Transverse colon (tissue), 3 donors: ENCODE data around the gene TMEM19.

Experiments
- CTCF ChIP-seq, 5 experiments: fragments of 200-600 bp in 3 of 5; fragments of 450-650 bp in 2 of 5; sonication (generic) in 3 of 5; IDR thresholded peaks; 1 replicate in 2 of 5; 2 replicates in 3 of 5; pipeline ENCODE4 v1.5.1; 2016 to 2017; ENCODE audit warnings: antibody characterized with exemption in 5 of 5, inconsistent platforms in 3 of 5, mild to moderate bottlenecking in 2 of 5, moderate library complexity in 1 of 5
- EP300 ChIP-seq: sonication (generic); formaldehyde crosslinking; IDR thresholded peaks from one replicate; pipeline ENCODE4 v1.6.1; 2017; ENCODE audit warnings: antibody characterized with exemption, low read depth
- POLR2A ChIP-seq: fragments of 450-650 bp; IDR thresholded peaks from one replicate; pipeline ENCODE4 v1.6.1; 2016; ENCODE audit warnings: antibody characterized with exemption, mild to moderate bottlenecking, moderate library complexity

- TF ChIP-seq POLR2A (no peak), CTCF (IDR thresholded peaks at IDR 0.05) (no peak), EP300 (no peak)
Observed at GRCh38 chr12:71666259-71666658, 19.6 kb upstream of the TMEM19 start.
